H9 (cell line): Measurements from ENCODE around the gene AP4S1. TPM values are rescaled to one million over a fixed set of nuclear protein-coding genes. Genes with fewer than 3 reads are reported as not detected.
A peak's percentile ranks its signal among the peaks of the same experiment; 100 is the strongest.

ENCODE experiments used
- DNase-seq: peaks from one replicate; pipeline ENCODE4 v3.0.0-alpha.2; 2017
- H2AFZ ChIP-seq: one replicate; pipeline ENCODE4 v1.6.1; 2013; ENCODE audit warnings: mild to moderate bottlenecking, low read length, control low read depth, moderate library complexity
- H2AK5ac ChIP-seq: 2 replicates; pipeline ENCODE4 v1.6.1; 2013; ENCODE audit warnings: low read length, control low read depth, mixed read lengths; ENCODE audit not compliant: insufficient read length
- H2BK120ac ChIP-seq: one replicate; pipeline ENCODE4 v1.6.1; 2013; ENCODE audit warnings: low read depth, mild to moderate bottlenecking, low read length, control low read depth, inconsistent platforms; ENCODE audit not compliant: poor library complexity, severe bottlenecking
- H2BK12ac ChIP-seq: 2 replicates; pipeline ENCODE4 v1.6.1; 2013; ENCODE audit warnings: low read length, control low read depth, mixed read lengths, low read depth; ENCODE audit not compliant: insufficient read length
- H2BK15ac ChIP-seq: 2 replicates; pipeline ENCODE4 v1.6.1; 2013; ENCODE audit warnings: low read depth, low read length, control low read depth
- H2BK20ac ChIP-seq: one replicate; pipeline ENCODE4 v1.6.1; 2013; ENCODE audit warnings: low read depth, mild to moderate bottlenecking, low read length, control low read depth, inconsistent platforms; ENCODE audit not compliant: poor library complexity, severe bottlenecking
- H2BK5ac ChIP-seq: 2 replicates; pipeline ENCODE4 v1.6.1; 2013; ENCODE audit warnings: low read length, control low read depth, mixed read lengths; ENCODE audit not compliant: insufficient read length
- H3K14ac ChIP-seq: 2 replicates; pipeline ENCODE4 v1.6.1; 2013; ENCODE audit warnings: low read length, control low read depth; ENCODE audit not compliant: insufficient read depth
- H3K18ac ChIP-seq: 2 replicates; pipeline ENCODE4 v1.6.1; 2013; ENCODE audit warnings: low read depth, mild to moderate bottlenecking, mixed read lengths, low read length, control low read depth; ENCODE audit not compliant: insufficient read length
- H3K23ac ChIP-seq: 2 replicates; pipeline ENCODE4 v1.6.1; 2013; ENCODE audit warnings: low read length, control low read depth, mixed read lengths, low read depth; ENCODE audit not compliant: insufficient read length
- H3K23me2 ChIP-seq: 2 replicates; pipeline ENCODE4 v1.6.1; 2013; ENCODE audit warnings: low read depth, mild to moderate bottlenecking, mixed read lengths, low read length, control low read depth; ENCODE audit not compliant: insufficient read length, poor library complexity, severe bottlenecking
- H3K27ac ChIP-seq: 2 replicates; pipeline ENCODE4 v1.5.1; 2013; ENCODE audit warnings: low read length, control low read depth, mixed read lengths, low read depth; ENCODE audit not compliant: insufficient read length
- H3K27me3 ChIP-seq: 2 replicates; pipeline ENCODE4 v1.6.1; 2013; ENCODE audit warnings: low read length, control low read depth, inconsistent platforms; ENCODE audit not compliant: insufficient read depth
- H3K4ac ChIP-seq: 2 replicates; pipeline ENCODE4 v1.6.1; 2013; ENCODE audit warnings: low read depth, mild to moderate bottlenecking, control low read depth, inconsistent platforms, low read length, moderate library complexity
- H3K4me1 ChIP-seq: 2 replicates; pipeline ENCODE4 v1.6.1; 2013; ENCODE audit warnings: low read length, control low read depth, inconsistent platforms; ENCODE audit not compliant: insufficient read depth
- H3K4me2 ChIP-seq: 2 replicates; pipeline ENCODE4 v1.6.1; 2013; ENCODE audit warnings: low read length, control low read depth, mixed read lengths; ENCODE audit not compliant: insufficient read length, insufficient read depth
- H3K56ac ChIP-seq: 2 replicates; pipeline ENCODE4 v1.6.1; 2013; ENCODE audit warnings: low read depth, mild to moderate bottlenecking, mixed read lengths, low read length, control low read depth; ENCODE audit not compliant: insufficient read length
- H3K79me1 ChIP-seq: 2 replicates; pipeline ENCODE4 v1.6.1; 2013; ENCODE audit warnings: low read depth, mild to moderate bottlenecking, moderate library complexity, low read length, control low read depth, inconsistent platforms; ENCODE audit not compliant: insufficient read depth, poor library complexity, severe bottlenecking
- H3K79me2 ChIP-seq: 2 replicates; pipeline ENCODE4 v1.6.1; 2013; ENCODE audit warnings: low read length, control low read depth, inconsistent platforms; ENCODE audit not compliant: insufficient read depth
- H3K9ac ChIP-seq: 2 replicates; pipeline ENCODE4 v1.6.1; 2013; ENCODE audit warnings: low read length, control low read depth, mixed read lengths; ENCODE audit not compliant: insufficient read length; ENCODE audit errors: extremely low read depth
- H3K9me3 ChIP-seq: one replicate; pipeline ENCODE4 v1.6.1; 2013; ENCODE audit warnings: low read depth, low read length, inconsistent platforms; ENCODE audit not compliant: control insufficient read depth
- H3T11ph ChIP-seq: one replicate; pipeline ENCODE4 v1.6.1; 2013; ENCODE audit warnings: mild to moderate bottlenecking, low read length, control low read depth, inconsistent platforms
- H4K20me1 ChIP-seq: one replicate; pipeline ENCODE4 v1.6.1; 2013; ENCODE audit not compliant: control insufficient read depth, insufficient read length, insufficient read depth
- H4K5ac ChIP-seq: 2 replicates; pipeline ENCODE4 v1.6.1; 2013; ENCODE audit warnings: low read depth, mild to moderate bottlenecking, mixed read lengths, low read length, control low read depth; ENCODE audit not compliant: insufficient read length
- H4K8ac ChIP-seq: replicated peaks from 2 replicates; pipeline ENCODE4 v1.6.1; 2013; ENCODE audit warnings: low read length, control low read depth, mixed read lengths, low read depth; ENCODE audit not compliant: insufficient read length
- H4K91ac ChIP-seq: 2 replicates; pipeline ENCODE4 v1.6.1; 2013; ENCODE audit warnings: low read depth, mild to moderate bottlenecking, moderate library complexity, mixed read lengths, low read length, control low read depth; ENCODE audit not compliant: insufficient read length
- H3K27ac Mint-ChIP-seq, 3 experiments: 2 replicates in 2 of 3; 3 replicates in 1 of 3; pipeline ENCODE4 v1.8.0; 2020 to 2021; ENCODE audit warnings: mixed read lengths in 3 of 3, mild to moderate bottlenecking in 1 of 3, moderate library complexity in 1 of 3
- H3K27me3 Mint-ChIP-seq: 2 replicates; pipeline ENCODE4 v1.8.0; 2021; ENCODE audit warnings: low read depth, mild to moderate bottlenecking, moderate library complexity, mixed read lengths
- H3K36me3 Mint-ChIP-seq, 3 experiments: 2 replicates in 2 of 3; 3 replicates in 1 of 3; pipeline ENCODE4 v1.8.0; 2020 to 2021; ENCODE audit warnings: low read depth in 3 of 3, mixed read lengths in 3 of 3; ENCODE audit not compliant: insufficient read depth in 1 of 3
- H3K4me1 Mint-ChIP-seq, 2 experiments: 2 replicates each; pipeline ENCODE4 v1.8.0; 2020; ENCODE audit warnings: mixed read lengths in 2 of 2
- H3K4me3 Mint-ChIP-seq, 2 experiments: 2 replicates in 1 of 2; 3 replicates in 1 of 2; pipeline ENCODE4 v1.8.0; 2020 to 2021; ENCODE audit warnings: mild to moderate bottlenecking in 2 of 2, mixed read lengths in 2 of 2, moderate library complexity in 1 of 2
- H3K9me3 Mint-ChIP-seq, 2 experiments: 2 replicates in 1 of 2; 3 replicates in 1 of 2; pipeline ENCODE4 v1.8.0; 2020; ENCODE audit warnings: mild to moderate bottlenecking in 2 of 2, mixed read lengths in 2 of 2, moderate library complexity in 1 of 2
- CTCF ChIP-seq: fragments of 200-600 bp; sonication (generic); conservative IDR thresholded peaks from 3 replicates; pipeline ENCODE4 v1.8.0; 2021; ENCODE audit warnings: antibody characterized with exemption, mild to moderate bottlenecking
- WGBS: extraction: QIAGEN DNeasy Blood & Tissue Kit; methylation state at CpG from one replicate; pipeline ENCODE4 v1.1.7; 2013; ENCODE audit warnings: missing lambda C conversion rate, low lambda C conversion rate, mixed read lengths; ENCODE audit not compliant: insufficient read length; ENCODE audit errors: extremely low coverage; 5-methylcytosine and 5-hydroxymethylcytosine counted together
- total RNA-seq: library from RNA; stranded (reverse); gene quantifications from 2 replicates; pipeline ENCODE4 v1.2.1, GENCODE V29; 2021

The AP4S1 gene
- total RNA-seq, 1 experiment from 2014 or later, result 13.7 TPM

- Histone ChIP-seq H3K23me2 (no peaks in the 10 kb centered on the region), H2BK12ac (no peak overlapping the region), H3K9ac (no peak overlapping the region), H2BK120ac (no peak overlapping the region), H4K91ac (no peak overlapping the region), H3K27me3 (no peaks in the 10 kb centered on the region), H2AFZ (no peak overlapping the region), H3T11ph (no peak overlapping the region), H3K4ac (no peak overlapping the region), H2BK15ac (no peak overlapping the region), H4K20me1 (no peaks in the 10 kb centered on the region), H3K14ac (no peak overlapping the region), H3K56ac (no peak overlapping the region), H2BK5ac (no peak overlapping the region), H3K79me1 (no peaks in the 10 kb centered on the region), H3K4me1 (no peaks in the 10 kb centered on the region), H2AK5ac (no peak overlapping the region), H3K4me2 (no peak overlapping the region), H3K9me3 (no peaks in the 10 kb centered on the region), H4K5ac (no peak overlapping the region), H3K23ac (no peak overlapping the region), H4K8ac (no peak overlapping the region), H3K27ac (no peak overlapping the region), H3K18ac (no peak overlapping the region), H3K79me2 (no peaks in the 10 kb centered on the region), H2BK20ac (no peak overlapping the region)
- H3K4me3 Mint-ChIP-seq, result no peak overlapping the region
- no peaks in the 10 kb centered on the region for H3K27me3 Mint-ChIP-seq
- peak overlapping the region in 1 of 3 experiments; percentile 32; a peak in 1 of 7 replicates for H3K27ac Mint-ChIP-seq
- H3K36me3 Mint-ChIP-seq, result peaks cover 28 to 71% (median 54%) of the 10 kb centered on the region in 3 experiments; a peak in 6 of 7 replicates
- H3K9me3 Mint-ChIP-seq, result no peaks in the 10 kb centered on the region
- WGBS, result no CpG with 5 or more reads among the region's 4 CpGs
- TF ChIP-seq CTCF, result no peak
- DNase-seq, result no peak
- H3K4me1 Mint-ChIP-seq, result no peaks in the 10 kb centered on the region
Observed at GRCh38 chr14:31139301-31139847, 113.9 kb downstream of the AP4S1 start.
